Measurements from ENCODE around the gene GLOD5. TPM values are rescaled to one million over a fixed set of nuclear protein-coding genes. Genes with fewer than 3 reads are reported as not detected.

The GLOD5 gene
- not detected for total RNA-seq
- total RNA-seq (2013) = not detected

DNA sequence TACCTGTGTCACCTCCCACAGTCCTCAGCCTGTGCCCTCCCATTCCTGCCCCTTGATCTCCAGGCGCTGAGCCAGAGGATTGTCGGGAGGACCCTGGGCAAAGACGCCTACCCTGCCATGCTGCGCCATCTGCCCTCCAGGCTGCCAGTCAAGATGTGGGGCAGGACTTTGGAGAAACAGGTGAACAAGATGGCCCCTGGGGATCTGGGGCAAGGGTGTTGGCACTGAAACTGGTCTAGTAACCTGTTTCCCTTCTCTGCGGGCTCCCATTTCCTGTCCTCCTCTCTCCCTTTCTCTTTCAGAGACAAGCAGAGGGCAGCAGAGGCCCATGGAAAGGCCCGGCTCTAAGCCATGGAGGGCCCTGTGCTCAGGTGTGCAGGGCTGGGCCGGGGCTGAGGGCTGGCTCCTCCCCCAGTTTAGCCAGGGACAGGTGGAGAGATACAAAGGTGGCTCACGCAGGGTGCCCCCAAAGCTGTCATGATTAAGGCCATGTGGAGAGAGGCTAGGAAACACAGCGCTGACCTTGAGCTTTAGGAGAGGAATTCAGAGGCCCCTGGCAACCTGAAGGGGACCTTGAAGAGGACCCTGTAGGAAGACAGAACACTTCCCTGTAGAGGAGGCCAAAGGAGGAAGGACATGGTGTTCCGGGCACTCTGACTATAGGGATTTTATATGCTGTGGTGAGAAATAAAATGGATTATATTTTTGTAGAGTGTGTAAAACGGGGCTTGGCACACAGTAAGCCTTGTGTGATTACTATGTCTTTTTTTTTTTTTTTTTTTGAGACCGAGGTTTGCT lies at the start of gene GLOD5:
Gene GLOD5 (plus strand): TSS at position 74 of the 798 bp plus-strand sequence. CDS start 44 bp downstream, at position 118.
- H3K36me3 Mint-ChIP-seq = no peaks in the 10 kb centered on the region
- peaks cover 0 to 7% of the 10 kb centered on the region in 2 donors for H3K27me3 Mint-ChIP-seq (ENCODE audit: low read depth in 2 of 2)
- TF ChIP-seq, protein P1, sequence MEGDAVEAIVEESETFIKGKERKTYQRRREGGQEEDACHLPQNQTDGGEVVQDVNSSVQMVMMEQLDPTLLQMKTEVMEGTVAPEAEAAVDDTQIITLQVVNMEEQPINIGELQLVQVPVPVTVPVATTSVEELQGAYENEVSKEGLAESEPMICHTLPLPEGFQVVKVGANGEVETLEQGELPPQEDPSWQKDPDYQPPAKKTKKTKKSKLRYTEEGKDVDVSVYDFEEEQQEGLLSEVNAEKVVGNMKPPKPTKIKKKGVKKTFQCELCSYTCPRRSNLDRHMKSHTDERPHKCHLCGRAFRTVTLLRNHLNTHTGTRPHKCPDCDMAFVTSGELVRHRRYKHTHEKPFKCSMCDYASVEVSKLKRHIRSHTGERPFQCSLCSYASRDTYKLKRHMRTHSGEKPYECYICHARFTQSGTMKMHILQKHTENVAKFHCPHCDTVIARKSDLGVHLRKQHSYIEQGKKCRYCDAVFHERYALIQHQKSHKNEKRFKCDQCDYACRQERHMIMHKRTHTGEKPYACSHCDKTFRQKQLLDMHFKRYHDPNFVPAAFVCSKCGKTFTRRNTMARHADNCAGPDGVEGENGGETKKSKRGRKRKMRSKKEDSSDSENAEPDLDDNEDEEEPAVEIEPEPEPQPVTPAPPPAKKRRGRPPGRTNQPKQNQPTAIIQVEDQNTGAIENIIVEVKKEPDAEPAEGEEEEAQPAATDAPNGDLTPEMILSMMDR (IDR thresholded peaks at IDR 0.05) = no peak
- Histone ChIP-seq H3K27ac (ENCODE audit: low read length) (no peak within 1 kb of the TSS), H3K27me3 (ENCODE audit: control insufficient read depth, insufficient read depth, low read length) (no peaks in the 10 kb centered on the region), H3K9me3 (ENCODE audit: control insufficient read depth, insufficient read depth, low read length) (no peaks in the 10 kb centered on the region), H3K4me3 (ENCODE audit: low read length) (no peak within 1 kb of the TSS), H3K36me3 (ENCODE audit: control insufficient read depth, insufficient read depth, low read length) (no peaks in the 10 kb centered on the region), H3K4me1 (ENCODE audit: control insufficient read depth, insufficient read depth, low read length) (no peaks in the 10 kb centered on the region)
- no peak within 1 kb of the TSS for H3K4me3 Mint-ChIP-seq
- no peaks in the 10 kb centered on the region for H3K9me3 Mint-ChIP-seq
- no peaks in the 10 kb centered on the region for H3K4me1 Mint-ChIP-seq
- ATAC-seq (no peak), DNase-seq (peak in 1 of 2 donors; percentile 4)
- intact Hi-C loops (cut with micrococcal nuclease) = no loop called here
- no peak within 1 kb of the TSS for H3K27ac Mint-ChIP-seq
- 78% methylated on average over 12 of the region's 12 CpGs for WGBS (ENCODE audit: insufficient coverage)

DNA sequence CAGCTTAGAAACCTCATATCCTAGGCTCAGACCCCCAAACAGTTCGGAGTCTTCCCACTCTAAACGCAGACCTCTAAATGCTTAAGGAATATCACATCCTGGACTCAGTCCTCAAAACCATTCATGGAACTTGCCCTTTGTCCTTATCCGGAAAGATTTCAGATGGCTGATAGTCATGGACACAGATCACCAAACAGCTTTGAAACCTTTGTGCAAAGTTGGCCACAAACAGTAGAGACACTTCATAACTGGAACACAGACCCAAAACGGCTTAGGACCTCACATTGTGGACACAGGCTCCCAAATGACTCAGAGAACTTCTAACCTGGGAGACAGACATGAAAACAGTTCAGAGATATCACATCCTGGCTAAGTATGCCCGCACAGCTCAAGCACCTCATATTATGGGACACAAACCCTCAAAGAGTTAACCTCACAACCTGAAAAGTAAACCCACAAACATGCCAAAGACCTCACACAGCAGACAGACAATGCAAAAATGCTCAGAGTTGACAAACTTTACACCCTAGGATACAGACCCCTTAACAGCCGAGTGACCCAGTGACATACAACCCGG lies 49.5 kb upstream of the GLOD5 start:
- ATAC-seq = no peak
- Mint-ChIP-seq H3K27ac (peak overlapping the region; percentile 76 to 97), H3K36me3 (no peaks in the 10 kb centered on the region), H3K9me3 (no peaks in the 10 kb centered on the region), H3K4me3 (peak overlapping the region; percentile 67), H3K4me1 (peaks cover 58 to 67% of the 10 kb centered on the region in 2 donors), H3K27me3 (ENCODE audit: low read depth in 2 of 2) (peaks cover 0 to 11% of the 10 kb centered on the region in 2 donors)
- Histone ChIP-seq H3K4me3 (ENCODE audit: low read length) (no peak overlapping the region), H3K27me3 (ENCODE audit: control insufficient read depth, insufficient read depth, low read length) (no peaks in the 10 kb centered on the region), H3K27ac (ENCODE audit: low read length) (peak overlapping the region; percentile 94), H3K4me1 (ENCODE audit: control insufficient read depth, insufficient read depth, low read length) (peaks cover 54% of the 10 kb centered on the region), H3K9me3 (ENCODE audit: control insufficient read depth, insufficient read depth, low read length) (no peaks in the 10 kb centered on the region), H3K36me3 (ENCODE audit: control insufficient read depth, insufficient read depth, low read length) (peaks cover 2% of the 10 kb centered on the region)
- intact Hi-C loops (cut with micrococcal nuclease) = loop anchor here (2.0 to 10.0 kb wide), 2 partner anchors 25 to 223 kb away; no protein-coding TSS in a partner anchor
- 70% methylated on average over 7 of the region's 7 CpGs for WGBS (ENCODE audit: insufficient coverage)
- DNase-seq = no peak
- TF ChIP-seq, protein P1 (IDR thresholded peaks at IDR 0.05) = no peak

DNA sequence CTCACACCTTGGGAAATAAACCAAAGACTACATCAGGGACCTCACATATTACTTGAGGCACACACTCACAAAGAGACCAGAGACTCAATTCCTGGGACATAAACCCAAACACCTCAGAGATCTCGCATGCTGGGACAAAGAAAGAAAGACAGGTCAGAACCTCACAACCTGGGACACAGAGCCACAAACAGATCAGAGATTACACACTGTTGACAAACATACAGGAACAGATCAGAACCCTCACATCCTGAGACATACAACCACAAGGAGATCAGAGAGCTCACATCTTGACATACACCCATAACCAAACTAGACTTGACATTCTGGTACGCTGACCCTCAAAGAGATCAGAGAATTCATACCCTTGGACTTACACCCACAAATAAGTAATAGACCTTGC lies 47.7 kb upstream of the GLOD5 start:
- Histone ChIP-seq H3K4me1 (ENCODE audit: control insufficient read depth, insufficient read depth, low read length) (peaks cover 52% of the 10 kb centered on the region), H3K4me3 (ENCODE audit: low read length) (no peak overlapping the region), H3K27me3 (ENCODE audit: control insufficient read depth, insufficient read depth, low read length) (no peaks in the 10 kb centered on the region), H3K36me3 (ENCODE audit: control insufficient read depth, insufficient read depth, low read length) (no peaks in the 10 kb centered on the region), H3K9me3 (ENCODE audit: control insufficient read depth, insufficient read depth, low read length) (no peaks in the 10 kb centered on the region), H3K27ac (ENCODE audit: low read length) (peak overlapping the region; percentile 94)
- H3K36me3 Mint-ChIP-seq = no peaks in the 10 kb centered on the region
- intact Hi-C loops (cut with micrococcal nuclease) = loop anchor here (2.0 to 10.0 kb wide), 2 partner anchors 23 to 221 kb away; no protein-coding TSS in a partner anchor
- H3K4me1 Mint-ChIP-seq = peaks cover 61 to 79% of the 10 kb centered on the region in 2 donors
- H3K4me3 Mint-ChIP-seq = peak overlapping the region; percentile 67
- WGBS (ENCODE audit: insufficient coverage) = 29% methylated on average over 2 of the region's 2 CpGs
- H3K9me3 Mint-ChIP-seq = no peaks in the 10 kb centered on the region
- DNase-seq (peak in 1 of 2 donors; percentile 53), ATAC-seq (peak; percentile 21 to 60 (median 51))
- TF ChIP-seq, protein P1 (IDR thresholded peaks at IDR 0.05) = no peak
- H3K27ac Mint-ChIP-seq = peak overlapping the region; percentile 76 to 97
- peaks cover 0 to 11% of the 10 kb centered on the region in 2 donors for H3K27me3 Mint-ChIP-seq (ENCODE audit: low read depth in 2 of 2)
